Measurements from ENCODE around the gene ERGIC1. TPM values are rescaled to one million over a fixed set of nuclear protein-coding genes. Genes with fewer than 3 reads are reported as not detected.
A peak's percentile ranks its signal among the peaks of the same experiment; 100 is the strongest.

Gene ERGIC1
- total and polyA plus RNA-seq, 2 of the 13 experiments (the other 11 are each of a cell fraction or from before 2014, with no cell fraction given) = 78.5 to 184 TPM

DNA sequence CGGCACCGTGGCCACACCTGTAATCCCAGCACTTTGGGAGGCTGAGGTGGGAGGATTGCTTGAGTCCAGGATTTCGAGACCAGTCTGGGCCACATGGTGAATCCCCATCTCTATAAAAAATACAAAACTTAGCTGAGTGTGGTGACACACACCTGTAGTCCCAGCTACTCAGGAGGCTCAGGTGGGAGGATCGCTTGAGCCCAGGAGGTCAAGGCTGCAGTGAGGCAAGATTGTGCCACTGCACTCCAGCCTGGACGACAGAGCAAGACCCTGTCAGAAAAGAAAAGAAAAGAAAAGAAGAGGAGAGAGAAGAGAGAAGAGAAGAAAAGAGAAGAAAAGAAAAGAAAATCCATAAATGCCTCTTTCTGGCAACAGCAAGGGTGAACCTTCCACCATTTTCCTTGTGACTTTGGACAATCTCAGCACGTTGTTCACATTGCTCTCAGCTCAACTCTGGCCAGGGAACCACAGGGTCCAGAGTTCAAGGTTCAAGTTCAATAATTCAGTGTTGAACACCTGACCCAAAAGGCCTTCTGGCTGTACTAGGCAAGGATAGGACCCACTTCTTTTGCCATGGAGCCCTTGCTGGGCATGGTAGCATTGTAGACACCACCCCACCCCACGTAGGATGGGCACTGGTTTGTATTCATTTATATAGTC, 48.5 kb upstream of the ERGIC1 start (continued):
- TF ChIP-seq, protein P1, sequence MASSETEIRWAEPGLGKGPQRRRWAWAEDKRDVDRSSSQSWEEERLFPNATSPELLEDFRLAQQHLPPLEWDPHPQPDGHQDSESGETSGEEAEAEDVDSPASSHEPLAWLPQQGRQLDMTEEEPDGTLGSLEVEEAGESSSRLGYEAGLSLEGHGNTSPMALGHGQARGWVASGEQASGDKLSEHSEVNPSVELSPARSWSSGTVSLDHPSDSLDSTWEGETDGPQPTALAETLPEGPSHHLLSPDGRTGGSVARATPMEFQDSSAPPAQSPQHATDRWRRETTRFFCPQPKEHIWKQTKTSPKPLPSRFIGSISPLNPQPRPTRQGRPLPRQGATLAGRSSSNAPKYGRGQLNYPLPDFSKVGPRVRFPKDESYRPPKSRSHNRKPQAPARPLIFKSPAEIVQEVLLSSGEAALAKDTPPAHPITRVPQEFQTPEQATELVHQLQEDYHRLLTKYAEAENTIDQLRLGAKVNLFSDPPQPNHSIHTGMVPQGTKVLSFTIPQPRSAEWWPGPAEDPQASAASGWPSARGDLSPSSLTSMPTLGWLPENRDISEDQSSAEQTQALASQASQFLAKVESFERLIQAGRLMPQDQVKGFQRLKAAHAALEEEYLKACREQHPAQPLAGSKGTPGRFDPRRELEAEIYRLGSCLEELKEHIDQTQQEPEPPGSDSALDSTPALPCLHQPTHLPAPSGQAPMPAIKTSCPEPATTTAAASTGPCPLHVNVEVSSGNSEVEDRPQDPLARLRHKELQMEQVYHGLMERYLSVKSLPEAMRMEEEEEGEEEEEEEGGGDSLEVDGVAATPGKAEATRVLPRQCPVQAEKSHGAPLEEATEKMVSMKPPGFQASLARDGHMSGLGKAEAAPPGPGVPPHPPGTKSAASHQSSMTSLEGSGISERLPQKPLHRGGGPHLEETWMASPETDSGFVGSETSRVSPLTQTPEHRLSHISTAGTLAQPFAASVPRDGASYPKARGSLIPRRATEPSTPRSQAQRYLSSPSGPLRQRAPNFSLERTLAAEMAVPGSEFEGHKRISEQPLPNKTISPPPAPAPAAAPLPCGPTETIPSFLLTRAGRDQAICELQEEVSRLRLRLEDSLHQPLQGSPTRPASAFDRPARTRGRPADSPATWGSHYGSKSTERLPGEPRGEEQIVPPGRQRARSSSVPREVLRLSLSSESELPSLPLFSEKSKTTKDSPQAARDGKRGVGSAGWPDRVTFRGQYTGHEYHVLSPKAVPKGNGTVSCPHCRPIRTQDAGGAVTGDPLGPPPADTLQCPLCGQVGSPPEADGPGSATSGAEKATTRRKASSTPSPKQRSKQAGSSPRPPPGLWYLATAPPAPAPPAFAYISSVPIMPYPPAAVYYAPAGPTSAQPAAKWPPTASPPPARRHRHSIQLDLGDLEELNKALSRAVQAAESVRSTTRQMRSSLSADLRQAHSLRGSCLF (CRISPR knock-in tag; IDR thresholded peaks at IDR 0.05; ENCODE audit: borderline replicate concordance) = no peak
- TF ChIP-seq ZSCAN21 (CRISPR knock-in tag; IDR thresholded peaks at IDR 0.05; ENCODE audit: borderline replicate concordance) (no peak), CENPX (CRISPR knock-in tag; IDR thresholded peaks at IDR 0.05) (no peak), HDAC1 (CRISPR knock-in tag; IDR thresholded peaks at IDR 0.05) (peak; percentile 30; the same call in 1 of the 2 replicates), ZZZ3 (CRISPR knock-in tag; IDR thresholded peaks at IDR 0.05; ENCODE audit: borderline replicate concordance) (no peak)
- TF ChIP-seq, protein P2, sequence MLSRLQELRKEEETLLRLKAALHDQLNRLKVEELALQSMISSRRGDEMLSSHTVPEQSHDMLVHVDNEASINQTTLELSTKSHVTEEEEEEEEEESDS (CRISPR knock-in tag; IDR thresholded peaks at IDR 0.05; ENCODE audit: borderline replicate concordance) = no peak
